Renal pelvis (tissue), 4 donors: ENCODE data around the gene COX10. TPM values are rescaled to one million over a fixed set of nuclear protein-coding genes. Genes with fewer than 3 reads are reported as not detected.
A peak's percentile ranks its signal among the peaks of the same experiment; 100 is the strongest.
"Not testable (repeated sequence)": the region's sequence is repeated elsewhere in the genome, so short reads cannot be mapped to it uniquely, and the experiment has no call there.

Experiments used
- DNase-seq: peaks from one replicate; pipeline ENCODE4 v3.0.0-alpha.2; 2013
- polyA plus RNA-seq, 3 donors: library from polyadenylated mRNA; unstranded; fragments of 120-200 nt; gene quantifications; one replicate each; pipeline ENCODE4 v1.2.1, GENCODE V29; 2013; ENCODE audit not compliant: insufficient read length in 3 of 3

Gene COX10
- polyA plus RNA-seq, 3 donors: 16.5 to 17.7 (median 17.5) TPM

DNA sequence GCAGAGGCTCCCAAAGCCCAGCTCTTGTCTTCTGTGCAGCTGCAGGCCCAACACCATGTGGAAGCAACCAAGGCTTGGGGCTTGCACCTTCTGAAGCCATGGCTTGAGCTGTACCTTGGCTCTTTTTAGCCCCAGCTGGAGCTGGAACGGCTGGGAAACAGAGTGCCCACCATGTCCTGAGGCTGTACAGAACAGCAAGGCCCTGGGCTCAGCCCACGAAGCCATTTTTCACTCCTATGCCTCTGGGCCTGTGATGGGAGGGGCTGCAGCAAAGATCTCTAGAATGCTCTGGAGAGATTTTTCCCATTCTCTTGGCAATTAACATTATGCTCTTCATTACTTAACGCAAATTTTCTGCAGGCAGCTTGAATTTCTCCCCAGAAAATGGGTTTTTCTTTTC, 99.3 kb downstream of the COX10 start:
- DNase-seq: no peak

DNA sequence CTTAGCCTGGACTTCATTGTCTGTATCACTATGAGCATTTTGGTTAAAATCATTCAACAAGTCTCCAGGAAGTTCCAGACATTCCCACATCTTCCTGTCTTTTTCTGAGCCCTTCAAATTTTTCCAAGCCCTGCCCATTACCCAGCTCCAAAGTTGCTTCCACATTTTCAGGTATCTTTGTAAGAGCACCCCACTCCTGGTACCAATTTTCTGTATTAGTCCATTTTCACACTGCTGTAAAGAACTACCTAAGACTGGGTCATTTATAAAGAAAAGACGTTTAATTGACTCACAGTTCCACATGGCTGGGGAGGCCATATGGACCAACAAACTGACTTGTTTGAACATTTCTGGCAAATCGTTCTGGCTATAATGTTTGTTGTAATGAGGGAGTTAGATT, 100.0 kb downstream of the COX10 start:
- DNase-seq: no peak

DNA sequence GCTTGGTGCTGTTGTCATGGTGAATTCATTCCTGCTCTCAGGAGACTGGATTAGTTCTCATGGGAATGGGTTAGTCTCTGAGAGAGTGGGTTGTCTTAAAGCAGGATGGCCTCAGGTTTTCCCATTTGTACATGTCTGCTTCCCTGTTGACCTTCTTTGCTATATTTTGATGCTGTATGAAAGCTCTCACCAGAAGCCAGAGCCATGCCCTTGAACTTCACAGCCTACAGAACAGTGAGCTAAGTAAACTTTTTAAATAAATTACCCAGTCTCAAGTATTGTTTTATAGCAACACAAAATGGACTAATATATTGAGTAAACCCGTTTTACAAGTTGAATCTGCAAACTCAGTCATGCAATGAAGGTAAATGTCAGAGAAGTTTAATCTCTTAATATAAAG, 100.6 kb downstream of the COX10 start:
- DNase-seq: no peak

DNA sequence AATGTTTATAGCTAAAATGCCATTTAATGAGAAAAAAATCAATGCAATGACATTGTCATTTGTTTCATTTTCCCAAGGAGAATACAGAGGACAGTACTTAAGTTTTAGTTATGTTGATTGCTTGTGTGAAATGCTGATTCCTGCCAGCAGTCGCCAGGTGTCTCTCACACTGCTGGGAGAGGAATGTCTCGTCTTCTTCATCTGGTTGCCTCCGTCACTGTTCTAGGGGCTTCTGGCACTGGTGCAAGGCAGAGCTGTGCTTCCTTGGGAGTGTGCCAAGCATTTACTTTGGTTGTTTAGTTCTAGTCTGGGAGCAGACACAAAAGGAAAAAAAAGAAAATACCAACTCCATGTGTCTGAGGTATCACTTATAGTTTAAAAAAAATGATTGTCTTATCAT, 107.7 kb downstream of the COX10 start:
- not testable (repeated sequence) for DNase-seq

DNA sequence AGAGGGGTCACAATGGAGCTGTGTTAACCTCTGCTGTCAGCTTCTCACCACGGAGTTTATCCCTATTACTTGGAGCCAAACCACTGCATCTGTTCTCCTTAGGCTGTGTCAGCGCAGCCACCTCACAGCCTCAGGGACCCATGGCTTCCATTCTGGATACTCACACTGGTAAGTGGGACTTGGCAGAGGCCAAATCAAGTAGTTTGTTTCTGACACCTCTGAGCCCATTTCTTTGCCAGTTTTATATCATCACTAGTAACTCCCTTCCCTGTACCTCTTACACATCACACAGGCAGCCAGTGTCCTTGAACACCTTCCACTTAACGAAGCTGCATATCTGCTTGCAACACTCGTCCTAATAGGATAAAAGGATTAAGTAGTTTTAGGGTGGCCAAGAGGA, 108.5 kb downstream of the COX10 start:
- DNase-seq: not testable (repeated sequence)

DNA sequence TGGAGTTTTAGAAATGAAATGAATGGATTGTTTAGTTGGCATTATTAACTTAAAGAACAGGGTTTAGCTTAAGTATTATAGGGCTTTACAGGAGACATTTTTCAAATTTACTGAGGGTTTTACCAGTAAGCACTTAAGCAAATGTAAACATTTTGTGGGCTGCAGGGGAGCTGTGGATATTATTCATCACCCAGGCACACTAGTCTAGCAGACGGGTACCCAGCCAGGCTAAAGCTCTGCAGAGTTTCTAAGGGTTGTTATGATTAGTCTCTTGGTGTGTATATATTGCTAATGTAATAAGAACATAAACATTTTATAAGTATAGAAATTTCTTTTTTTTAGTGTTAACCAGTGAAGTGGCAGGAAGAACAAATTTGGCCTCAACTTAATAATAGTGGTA, 110.6 kb downstream of the COX10 start:
- not testable (repeated sequence) for DNase-seq

DNA sequence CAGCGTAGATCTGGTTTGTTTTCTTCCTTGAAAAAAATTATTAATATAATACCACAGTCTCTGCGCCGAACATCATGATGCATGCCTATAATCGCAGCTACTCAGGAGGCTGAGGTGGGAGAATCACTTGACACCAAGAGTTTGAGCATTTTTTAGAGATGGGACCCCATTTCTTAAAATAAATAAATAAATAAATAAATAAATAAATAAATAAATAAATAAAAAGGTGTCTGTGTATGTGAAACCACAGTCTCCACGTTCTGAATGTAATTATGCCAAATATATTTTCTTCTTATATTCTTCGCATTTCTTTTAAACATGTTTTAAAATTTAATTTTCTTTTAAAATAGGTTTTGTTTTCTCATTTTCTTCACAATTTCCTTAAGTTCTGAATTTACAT, 112.8 kb downstream of the COX10 start:
- DNase-seq: not testable (repeated sequence)

DNA sequence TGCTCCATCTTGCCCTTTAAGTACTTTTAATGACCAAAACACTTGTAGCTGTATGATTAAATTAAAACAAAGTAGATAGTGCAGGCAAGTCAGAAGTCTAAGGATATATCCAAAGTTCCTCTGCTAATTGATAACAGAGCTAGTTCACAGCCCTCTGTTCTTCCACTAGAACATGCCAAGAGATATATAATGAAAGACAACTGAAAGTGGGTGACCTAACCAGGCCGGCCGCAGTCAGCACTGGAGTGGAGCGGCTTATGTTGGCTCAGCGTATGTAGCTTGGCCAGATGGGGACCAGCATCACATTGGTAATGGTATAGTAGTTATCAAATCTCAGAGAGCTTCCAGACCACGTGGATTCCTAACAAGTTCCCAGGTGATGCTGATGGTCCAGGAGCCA, 115.2 kb downstream of the COX10 start:
- DNase-seq: not testable (repeated sequence)

DNA sequence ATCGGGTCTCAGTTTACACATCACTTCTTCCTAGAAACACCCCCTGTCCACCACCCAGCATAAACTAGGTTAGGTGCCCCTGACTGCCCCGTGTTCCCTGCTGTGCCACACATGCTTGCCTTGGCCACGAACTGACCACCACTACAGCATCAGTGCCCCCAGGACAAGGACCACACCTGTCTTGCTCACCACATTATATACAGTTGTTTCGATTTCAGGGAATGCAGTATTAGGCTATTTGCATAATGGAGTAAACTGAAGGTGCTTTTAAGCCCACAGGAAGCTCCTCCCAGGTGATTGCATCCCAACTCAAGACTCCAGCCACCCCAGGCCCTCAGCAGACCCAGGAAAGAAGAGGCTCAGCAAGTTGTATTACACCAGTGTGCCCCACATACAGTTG, 117.1 kb downstream of the COX10 start:
- not testable (repeated sequence) for DNase-seq

DNA sequence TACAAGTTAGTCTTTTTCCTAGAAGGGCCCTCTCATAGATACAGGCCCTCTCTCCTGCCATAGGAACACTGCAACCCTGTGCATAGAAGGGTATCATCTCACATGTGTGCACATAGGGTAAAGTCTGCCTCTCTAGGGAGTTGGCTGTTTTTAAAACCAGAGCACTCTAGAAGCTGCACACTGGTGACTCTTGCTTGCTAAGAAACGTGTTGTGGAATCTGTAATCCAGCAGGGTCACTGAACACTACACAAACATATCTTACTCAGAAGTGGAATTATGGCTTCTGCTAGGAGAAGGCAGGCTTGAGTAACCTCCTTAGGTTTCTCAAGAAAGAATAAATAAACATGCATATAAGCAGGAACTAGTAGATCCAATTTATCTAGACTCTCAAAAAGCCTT, 121.5 kb downstream of the COX10 start:
- not testable (repeated sequence) for DNase-seq

DNA sequence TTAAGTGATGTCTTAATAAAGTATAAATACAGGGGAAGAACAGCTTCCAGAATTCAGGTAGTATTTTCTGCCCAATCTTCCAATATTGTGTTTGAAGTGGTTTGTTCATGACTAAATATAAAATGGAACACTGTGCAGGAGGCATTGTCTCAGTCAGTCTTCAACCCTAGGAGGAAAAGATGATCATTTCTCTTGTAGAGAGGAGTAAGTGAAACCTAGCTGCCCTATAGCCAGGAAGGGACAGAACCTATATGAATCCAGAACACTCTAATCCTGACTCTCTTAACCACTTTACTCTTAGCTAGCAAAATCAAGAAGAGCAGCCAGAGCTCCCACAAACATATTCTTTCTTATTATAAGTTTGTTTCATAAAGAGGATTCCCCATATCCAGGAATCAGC, 122.2 kb downstream of the COX10 start:
- DNase-seq: not testable (repeated sequence)

DNA sequence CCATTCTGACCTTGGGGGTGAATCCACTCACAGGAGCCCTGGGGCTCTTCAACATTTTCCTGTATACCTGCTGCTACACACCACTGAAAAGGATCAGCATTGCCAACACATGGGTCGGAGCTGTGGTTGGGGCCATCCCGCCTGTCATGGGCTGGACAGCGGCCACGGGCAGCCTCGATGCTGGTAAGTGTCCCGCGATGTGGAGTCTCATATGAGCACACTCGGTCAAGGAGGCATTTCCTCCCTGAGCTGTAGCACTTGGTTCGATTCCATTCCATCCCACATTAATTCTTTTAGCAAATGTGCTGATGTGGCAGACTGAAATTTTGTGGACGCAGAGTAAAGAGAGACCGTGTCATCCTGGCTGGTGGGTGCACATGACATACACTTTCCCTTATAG, 122.7 kb downstream of the COX10 start:
- not testable (repeated sequence) for DNase-seq

DNA sequence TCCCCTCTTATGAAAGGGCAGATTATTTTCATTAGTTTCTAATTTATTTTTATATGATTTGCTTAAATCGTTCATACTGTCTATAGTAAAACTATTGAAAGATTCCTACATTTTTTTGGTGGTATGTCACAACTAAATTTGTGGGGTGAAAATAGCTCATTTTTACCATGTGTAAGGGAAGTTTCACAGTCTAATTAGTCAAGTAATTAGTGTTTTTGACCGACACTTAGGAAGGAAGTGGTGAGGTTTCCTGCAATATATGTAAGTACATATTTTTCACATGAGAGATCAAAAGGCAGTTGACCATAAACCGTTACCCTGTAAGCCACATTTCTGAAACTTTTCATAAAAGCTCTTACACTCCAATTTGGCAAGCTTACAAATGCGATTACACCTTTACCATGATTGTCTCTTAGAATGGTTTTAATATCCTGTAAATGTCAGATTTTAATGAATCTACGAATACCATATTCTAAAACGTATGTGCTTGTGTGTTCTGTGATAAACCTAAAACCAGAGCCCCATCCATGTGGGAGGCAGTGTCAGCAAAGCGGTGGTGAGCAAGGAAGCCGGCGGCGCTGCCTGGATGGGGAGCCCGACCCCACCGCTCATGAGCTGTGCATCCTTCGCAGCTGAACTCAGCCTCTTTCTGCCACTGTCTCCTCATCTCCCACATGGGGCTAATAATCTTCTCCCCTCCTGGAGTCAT, 123.5 kb downstream of the COX10 start:
- not testable (repeated sequence) for DNase-seq

DNA sequence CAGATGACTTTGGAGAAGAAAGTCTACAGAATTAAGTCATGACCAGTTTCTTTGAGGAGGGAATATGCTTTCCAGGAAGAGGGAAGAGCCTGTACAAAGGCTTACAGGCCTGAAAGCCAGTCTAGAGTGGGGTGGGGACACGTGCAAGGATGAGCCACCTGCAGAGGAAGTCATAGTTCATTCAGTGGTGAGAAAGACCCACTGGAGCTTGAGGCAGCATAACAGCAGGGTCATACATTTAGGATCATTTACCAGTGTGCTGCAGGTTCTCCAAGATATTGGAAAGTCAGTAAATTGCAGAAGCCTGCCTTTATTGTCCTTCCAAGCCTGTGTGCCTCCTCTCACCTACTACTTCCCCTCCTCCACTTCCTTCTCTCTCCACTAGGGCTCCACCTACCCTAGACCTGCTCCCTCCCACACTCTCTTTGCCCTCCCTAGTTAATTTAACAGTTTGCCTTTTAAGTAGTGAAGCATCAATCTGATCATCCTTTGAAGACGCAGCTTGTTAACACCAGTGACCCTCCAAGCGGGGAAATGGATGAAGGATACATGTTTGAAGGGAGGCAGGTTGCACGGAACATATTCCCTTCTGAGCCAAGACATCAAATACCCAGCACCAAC, 127.2 kb downstream of the COX10 start:
- no peak for DNase-seq

DNA sequence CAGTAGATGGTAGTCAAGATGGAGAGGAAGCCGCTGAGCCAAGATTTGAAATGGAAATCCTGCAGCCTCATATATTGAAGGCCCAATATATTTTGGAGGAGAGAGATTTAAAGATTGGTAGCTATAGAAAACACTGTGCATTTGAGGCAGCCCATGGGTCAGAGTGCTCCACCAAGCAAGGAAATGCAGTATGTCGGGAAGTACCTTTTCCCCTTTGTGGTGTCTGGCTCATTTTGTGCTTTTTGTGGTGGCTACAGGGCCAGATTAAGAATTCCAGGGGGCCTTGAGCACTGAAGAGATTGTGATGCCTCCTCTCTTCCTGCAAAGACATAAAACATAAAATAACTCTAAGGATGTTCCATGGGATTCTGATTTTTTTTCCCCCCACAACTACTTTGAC, 127.8 kb downstream of the COX10 start:
- no peak for DNase-seq

DNA sequence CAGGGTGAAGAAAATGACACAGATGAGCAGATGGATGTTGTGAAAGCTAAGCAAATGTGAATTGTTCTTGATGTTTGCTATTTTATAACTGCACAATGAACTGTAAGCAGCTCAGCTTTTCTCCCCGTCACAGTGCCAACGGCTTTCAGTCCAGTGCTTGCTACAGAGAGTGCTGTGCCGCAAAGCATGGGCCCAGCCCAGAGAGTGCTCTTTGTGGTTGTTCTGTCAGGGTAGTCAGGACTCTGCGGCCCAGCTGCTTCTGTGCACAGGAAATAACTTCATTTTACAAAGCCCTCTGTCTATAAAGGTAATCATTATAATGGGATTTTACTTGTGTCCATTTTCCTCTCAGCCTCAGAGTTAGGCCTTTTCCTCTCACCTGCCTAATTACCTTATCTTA, 128.3 kb downstream of the COX10 start:
- DNase-seq: no peak

DNA sequence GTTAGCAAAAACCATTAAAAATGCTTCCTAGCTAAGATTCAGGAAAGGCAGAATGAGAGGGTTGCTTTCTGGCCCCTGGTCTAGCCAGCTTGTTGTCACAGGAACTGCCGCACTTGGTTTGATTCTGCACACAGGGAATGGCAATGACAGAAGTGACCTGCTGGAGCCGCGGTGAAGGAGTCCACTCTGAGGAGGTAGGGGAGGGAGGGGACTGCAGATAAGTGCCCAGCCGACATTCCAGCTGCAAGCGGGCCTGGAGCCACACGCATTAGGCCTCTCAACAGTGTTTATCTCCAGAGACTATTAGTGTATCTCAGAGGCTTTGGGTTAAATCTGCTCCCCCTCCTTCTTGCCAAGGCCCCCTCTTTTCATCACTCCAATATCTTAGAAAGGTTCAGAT, 128.7 kb downstream of the COX10 start:
- no peak for DNase-seq

DNA sequence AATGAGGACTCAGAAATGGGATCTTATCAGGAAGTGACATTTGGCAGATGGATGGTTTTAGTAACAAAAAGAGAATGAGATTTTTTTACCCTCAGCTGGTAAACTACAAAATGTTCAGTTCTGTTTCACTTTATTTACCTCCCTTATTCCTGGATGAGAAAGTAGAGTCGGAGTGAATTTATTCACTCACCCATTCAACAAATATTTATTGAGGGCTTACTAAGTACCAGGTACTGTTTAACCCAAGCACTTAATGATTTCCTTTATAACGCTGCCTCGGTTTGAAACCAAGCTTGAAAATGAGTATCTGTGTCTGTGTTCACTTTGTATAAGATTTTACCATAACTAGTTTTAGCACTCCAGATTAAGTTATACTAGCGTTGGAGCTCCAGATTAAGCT, 129.3 kb downstream of the COX10 start:
- no peak for DNase-seq

DNA sequence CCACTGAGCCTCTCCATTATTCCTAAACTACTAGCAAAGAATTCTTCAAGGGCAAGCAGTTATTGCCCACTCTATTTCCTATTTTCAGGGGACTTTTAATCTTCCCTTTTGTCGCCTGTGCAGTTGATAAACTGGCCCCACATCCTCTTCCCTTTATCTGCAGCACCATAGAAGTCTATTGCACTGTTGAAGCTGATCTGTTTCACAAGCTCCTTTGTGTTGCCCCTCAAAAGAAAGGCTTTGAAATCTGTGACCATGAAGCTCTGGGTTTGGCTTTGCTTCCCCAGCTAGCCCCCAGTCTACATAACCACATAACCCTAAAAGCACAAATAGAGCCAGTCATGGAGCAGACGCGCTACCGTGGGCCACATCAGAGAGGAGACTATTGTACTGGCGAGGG, 130.3 kb downstream of the COX10 start:
- no peak for DNase-seq

DNA sequence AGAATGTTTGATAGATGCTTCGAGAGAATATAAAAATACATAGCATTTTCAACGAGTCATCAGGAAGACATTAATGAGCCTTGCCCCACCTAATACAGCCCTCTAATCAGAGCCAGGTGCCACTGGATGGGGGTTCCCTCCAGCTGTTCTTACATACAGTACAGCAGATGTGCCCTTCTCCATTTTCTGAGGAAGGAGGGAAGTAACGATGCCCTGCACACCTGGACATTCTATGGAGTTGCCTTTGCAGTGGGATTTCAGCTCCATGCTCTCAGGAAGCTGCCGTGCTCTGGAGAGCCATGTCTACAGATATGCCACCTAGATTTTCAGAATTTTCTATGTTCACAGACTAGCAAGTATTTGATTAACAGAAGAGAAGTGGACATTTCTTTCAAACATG, 131.1 kb downstream of the COX10 start:
- no peak for DNase-seq

DNA sequence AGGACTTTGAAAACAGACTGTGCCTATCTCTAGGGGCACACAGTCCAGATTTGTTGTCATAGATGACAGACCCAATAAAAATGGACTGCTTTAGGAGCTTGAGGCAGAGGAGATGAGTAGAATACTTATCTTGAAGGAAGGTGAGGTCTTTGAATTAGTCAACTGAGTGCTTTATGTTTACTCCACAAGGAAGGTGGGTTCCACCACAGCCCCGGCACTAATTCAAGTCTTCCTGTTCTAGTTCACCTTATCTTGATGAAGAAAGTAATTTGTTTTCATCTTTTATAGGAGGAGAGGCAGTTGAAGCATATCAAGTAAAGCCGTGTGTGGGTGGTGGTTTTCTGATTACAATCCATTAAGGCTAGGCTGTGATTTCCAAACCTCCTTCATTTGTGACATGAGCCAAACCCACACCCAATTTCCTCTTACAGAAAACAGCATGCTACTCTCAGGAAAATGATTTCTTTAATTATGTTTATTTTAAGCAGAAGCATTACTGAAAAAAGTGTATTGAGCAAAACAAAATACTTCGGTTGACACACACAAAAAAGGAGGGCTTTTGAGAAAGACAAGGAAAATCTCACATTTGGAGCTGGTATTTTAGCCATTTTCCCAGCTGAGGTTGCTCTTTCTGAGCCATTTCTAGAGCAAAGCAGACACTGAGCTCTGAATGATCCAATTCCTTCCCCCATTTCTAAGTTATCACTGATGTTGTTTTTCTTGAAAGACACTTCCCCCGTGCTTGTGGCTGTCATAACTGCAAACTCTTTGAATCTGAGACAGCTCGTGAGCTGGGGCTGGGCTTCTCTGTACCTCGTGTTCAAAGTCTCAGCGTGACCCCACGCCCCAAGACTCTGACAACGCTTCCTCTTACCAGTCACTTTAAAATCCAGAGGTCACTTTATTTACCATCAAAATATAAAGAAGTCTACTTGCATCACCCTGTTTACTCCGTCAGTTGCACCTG, 132.0 kb downstream of the COX10 start:
- peak; percentile 16 for DNase-seq

DNA sequence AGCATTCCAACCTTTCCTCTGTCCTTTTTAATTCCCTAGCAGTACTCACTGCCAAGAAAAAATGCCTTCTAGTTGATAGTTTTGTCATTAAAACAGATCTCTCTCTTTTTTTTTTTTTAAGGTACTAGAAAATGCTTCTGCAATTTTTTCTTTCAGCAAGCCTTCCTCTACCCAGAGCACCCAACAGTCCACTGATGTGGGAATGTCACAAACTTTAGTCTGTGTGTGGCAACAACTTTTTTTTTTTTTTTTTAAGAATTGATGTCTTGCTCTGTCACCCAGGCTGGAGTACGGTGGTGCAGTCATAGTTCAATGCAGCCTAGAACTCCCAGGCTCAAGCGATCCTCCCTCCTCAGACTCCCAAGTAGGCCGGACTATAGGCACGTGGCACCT, 132.7 kb downstream of the COX10 start:
- DNase-seq: no peak
